Middle frontal gyrus (tissue), 1 donor: ENCODE results near the gene CTNNA1.

ENCODE experiments used
- DNase-seq: peaks from one replicate; pipeline ENCODE4 v3.0.0-alpha.2; 2015; ENCODE audit warnings: low spot score; ENCODE audit errors: extremely low spot score

The CTNNA1 gene

GRCh38 chr5:138927544-138927943 lies 174.3 kb downstream of the CTNNA1 start:
- DNase-seq = no peak

DNA sequence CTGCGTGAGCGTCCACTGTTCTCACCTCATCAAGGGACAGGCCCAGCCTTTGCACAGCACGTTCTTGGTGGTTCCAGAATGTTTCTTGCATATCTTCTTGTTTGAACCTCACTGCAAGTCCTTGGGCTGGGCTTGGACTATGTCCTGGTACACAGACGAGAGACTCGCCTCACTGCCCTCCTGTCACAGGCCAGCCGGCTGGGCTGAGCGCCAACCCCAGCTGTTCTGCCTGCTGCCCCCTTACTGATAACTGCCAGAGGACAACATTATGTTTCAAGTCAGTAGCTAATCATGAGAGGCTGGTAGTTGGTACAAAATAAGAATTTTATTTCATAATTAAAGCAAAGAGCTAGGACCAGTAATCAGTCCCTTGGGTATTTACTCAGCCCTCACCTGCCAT lies 174.8 kb downstream of the CTNNA1 start:
- DNase-seq = peak; percentile 69

DNA sequence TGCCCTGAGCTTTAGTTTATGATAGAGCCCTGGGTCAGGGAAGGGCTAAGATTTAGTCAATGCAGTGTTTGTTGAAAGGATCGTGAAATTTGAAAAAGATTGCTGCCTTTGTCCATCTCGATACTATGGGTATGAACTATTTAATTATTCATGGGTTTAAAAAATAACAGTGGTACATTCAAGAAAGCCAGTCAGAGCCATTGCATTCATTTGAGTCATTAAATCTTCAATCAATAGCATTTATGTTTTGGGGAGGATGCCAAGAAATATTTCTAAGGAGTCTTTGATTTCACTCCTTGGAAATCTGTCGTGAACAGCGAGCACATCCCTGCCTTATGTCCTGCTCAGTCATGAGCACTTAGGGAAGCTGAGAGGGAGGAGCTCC lies 176.3 kb downstream of the CTNNA1 start:
- no peak for DNase-seq

DNA sequence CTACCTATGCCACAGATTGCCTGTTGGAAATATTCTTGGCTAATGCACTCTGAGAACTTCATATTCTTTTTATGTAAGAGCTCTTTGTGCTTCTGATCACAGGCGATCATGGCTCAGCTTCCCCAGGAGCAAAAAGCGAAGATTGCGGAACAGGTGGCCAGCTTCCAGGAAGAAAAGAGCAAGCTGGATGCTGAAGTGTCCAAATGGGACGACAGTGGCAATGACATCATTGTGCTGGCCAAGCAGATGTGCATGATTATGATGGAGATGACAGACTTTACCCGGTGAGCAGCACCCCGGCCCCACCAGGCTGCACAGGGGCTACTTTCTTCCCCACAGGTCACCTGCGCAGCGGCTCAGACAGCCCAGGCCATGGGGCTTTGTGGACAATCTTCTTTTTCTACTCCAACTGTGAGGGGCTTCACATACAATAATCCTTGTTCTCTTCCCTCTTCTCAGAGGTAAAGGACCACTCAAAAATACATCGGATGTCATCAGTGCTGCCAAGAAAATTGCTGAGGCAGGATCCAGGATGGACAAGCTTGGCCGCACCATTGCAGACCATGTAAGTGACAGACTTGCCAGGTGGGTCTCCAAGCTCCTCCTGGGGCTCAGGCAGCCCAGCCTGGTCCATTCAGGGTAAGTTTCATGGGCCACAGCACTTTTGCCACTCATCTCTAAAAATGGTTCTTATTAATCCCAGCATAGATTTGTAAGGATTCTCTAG lies 177.3 kb downstream of the CTNNA1 start:
- DNase-seq = no peak

DNA sequence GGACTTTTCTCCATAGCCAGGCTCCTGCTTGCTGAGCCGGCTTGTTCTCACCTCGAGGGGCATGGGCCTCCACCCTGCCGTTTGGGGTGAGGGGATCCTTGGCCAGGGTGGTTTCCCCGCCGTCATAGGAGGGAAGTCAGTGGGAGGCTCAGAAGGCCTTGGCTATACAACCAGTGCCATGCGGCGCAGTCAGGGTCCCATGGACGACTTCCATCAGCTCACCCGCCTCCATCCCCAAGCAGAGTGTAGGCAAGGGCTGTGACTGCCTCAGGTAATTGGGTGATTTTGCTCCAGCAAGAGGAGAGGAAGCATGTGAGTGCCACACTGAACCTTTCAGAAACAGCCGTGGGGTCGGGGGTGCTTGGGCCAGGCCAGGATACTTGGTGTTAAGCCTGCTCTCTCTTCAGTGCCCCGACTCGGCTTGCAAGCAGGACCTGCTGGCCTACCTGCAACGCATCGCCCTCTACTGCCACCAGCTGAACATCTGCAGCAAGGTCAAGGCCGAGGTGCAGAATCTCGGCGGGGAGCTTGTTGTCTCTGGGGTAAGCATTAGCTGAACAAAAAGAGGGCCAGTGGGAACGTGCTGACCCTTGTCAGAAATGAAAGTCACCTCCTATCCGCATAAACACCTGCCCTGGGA lies 179.1 kb downstream of the CTNNA1 start:
- DNase-seq = no peak

GRCh38 chr5:138933522-138934290 lies 180.5 kb downstream of the CTNNA1 start:
- no peak for DNase-seq

DNA sequence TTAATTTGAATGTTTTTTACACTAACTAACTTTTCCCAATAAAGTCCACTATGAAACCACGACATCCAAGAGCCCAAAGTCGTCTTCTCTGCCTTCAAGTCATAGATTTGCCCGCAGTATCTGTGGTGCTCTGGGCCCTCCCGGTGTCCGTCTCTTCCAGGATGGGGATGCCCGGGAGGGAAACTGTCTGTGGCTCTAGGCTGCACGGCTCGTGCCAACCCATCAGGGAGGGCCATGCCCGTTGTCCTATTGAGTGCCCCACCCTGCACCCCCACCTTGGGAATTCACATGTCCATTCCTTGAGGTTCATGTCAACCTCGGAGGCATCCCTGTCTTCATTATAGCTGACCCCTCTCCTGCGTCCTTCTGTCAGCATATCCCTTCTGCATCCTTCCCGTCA lies 181.7 kb downstream of the CTNNA1 start:
- DNase-seq = no peak

DNA sequence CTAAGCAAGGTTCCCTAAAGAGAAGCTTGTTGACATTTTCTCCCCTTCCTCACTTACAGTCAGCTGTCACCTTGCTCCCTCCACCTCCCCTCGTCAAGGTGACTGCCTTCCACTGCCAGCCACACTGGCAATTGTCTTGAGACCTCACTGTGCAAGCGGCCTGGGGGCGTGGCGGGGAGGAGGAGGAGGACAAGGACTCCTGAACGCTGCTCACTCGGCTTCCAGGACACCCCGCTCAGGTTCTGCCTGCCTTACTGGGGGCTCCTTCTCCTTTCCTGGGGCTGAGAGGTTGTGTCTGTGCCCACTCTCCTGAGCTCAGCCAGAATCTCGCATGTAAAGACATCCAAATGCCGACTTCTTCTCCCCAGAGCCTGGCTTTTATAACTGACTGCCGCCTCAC lies 182.2 kb downstream of the CTNNA1 start:
- no peak for DNase-seq

DNA sequence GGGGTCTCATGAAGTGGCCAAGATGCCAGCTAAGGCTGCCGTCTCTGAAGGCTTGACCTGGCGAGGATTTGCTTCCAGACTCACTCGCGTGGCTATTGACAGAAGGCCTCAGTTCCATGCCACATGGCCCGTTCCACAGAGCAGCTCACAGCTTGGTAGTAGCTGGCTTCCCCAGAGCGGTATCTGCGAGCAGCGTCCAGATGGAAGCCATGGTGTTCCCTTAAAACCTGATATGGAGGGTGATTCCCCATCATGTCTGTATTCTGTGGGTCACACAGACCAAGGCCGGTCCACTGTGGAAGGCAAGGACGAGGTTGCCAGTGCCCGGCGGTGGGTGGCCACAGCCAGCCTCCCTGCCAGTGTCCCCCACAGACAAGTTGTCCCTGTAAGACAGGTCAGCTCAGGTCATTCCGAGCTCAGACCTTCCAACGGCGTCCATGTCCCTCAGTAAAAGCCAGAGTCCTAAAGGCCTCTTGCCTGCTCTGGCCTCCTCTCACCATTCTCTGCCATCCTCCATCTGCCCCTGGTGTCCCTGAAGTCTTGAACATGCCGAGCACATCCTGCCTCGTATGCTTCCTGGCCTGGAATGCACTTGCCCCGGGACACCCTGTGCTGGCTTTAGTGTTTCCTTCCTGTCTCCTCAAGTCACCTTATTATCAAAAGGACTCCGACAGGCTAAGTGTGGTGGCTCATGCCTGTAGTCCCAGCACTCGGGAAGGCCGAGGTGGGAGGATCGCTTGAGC lies 183.2 kb downstream of the CTNNA1 start:
- no peak for DNase-seq

DNA sequence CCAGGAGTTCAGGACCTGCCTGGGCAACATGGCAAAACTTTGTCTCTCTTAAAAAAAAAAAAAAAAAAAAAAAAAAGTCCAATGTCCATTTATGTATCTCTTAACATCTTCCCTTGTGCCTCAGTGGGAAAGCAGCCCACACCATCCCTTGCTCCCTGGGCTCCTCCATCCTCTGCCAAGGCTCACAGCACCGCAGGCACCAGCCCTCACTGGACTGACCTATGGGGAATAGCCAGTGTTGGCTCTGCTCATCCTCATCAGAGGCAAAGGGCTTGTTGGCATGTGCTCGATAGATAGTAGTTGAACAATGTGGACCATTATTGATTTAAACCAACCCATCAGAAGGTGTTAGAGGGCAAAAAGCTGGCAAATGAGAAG lies 183.7 kb downstream of the CTNNA1 start:
- no peak for DNase-seq

GRCh38 chr5:138937392-138938387 lies 184.5 kb downstream of the CTNNA1 start:
- no peak for DNase-seq

DNA sequence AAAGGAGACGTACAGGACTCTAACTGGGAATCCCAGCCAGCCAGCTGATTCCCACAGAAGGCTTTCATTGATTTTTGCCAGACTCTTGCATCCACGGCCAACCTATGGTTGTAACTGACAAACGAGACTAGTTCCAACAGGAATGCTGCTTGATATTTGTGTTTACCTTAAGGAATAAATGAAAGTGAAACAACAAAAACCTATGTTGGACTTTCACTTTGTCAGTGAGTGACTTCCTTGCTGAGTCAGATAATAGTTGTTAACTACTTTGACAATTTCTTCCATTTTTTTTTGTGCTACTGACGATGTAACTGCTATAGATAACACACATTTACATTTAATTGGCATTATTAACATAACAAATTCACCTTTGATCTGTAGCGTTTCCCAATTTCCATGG lies 185.3 kb downstream of the CTNNA1 start:
- no peak for DNase-seq

GRCh38 chr5:138942066-138942465 lies 188.8 kb downstream of the CTNNA1 start:
- no peak for DNase-seq

- no peak for DNase-seq
Observed at GRCh38 chr5:138942861-138943260, 189.6 kb downstream of the CTNNA1 start.

DNA sequence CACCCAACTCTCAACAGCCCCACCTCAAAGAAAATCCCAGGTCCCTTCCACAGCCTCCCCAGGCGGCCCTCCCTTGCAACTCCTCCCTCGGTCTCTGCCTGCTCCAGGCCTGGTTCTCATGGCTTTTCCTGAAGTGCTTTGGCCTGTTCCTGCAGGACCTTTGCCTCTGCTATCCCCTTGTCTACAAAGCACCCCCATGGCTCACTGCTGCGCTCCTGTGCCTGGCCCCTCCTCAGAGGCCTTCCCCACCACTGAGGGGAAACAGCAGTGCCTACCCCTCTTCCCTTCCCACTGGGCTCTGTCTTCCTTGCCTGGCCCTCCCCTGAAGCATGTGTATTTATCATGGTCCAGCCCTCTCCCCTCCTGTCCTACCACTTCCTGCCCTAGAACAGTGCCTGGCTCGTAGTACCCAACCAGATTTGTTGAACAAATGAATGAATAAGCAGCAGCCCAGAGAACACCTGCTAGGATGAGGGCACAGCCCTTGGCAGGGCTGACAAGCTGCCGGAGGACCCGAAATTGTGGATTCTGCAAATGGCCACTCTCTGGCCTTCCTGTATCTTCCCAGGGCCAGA lies 190.5 kb downstream of the CTNNA1 start:
- no peak for DNase-seq

GRCh38 chr5:138944527-138945322 lies 191.5 kb downstream of the CTNNA1 start:
- DNase-seq = no peak

- DNase-seq = no peak
Observed at GRCh38 chr5:138945421-138946240, 192.4 kb downstream of the CTNNA1 start.

DNA sequence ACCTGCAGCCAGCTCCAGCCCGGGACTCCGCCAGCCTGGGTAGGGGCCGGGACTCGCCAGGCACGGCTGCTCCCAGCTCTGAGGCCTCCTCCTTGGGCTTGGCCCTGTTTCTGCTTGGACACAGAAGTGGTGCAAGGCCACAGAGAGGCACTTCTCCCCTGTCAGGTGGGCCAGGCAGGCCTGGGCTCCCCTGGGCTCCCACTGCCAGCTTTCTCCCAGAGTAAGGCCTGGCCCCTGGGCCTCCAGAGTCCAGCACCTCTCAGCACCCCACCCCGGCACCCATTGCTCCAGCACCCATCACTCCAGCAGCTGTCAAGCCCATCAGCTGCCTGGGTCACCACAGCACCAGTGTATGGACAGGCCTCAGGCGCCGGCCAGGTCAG lies 193.0 kb downstream of the CTNNA1 start:
- peak; percentile 72 for DNase-seq
